Stimulated activated CD8-positive, alpha-beta memory T cell treated with anti-CD3 and anti-CD28 coated beads, Interleukin-12 subunit alpha, Interleukin-12 subunit beta, amount 100 ng/mL, for 4 hours (primary cell): ENCODE measurements around the gene POLD1.

ENCODE experiments used
- DNase-seq: peaks from one replicate; pipeline ENCODE4 v3.0.0-alpha.2; 2020; ENCODE audit warnings: low read depth

Gene POLD1

GRCh38 chr19:50466706-50467039, 82.5 kb downstream of the POLD1 start:
- no peak for DNase-seq

GRCh38 chr19:50467566-50467965, 83.4 kb downstream of the POLD1 start:
- DNase-seq: no peak
